Spleen (tissue), 11 donors: ENCODE measurements around the gene RNF13. TPM values are rescaled to one million over a fixed set of nuclear protein-coding genes. Genes with fewer than 3 reads are reported as not detected.
A peak's percentile ranks its signal among the peaks of the same experiment; 100 is the strongest.

ENCODE experiments used
- DNase-seq: peaks from one replicate; pipeline ENCODE4 v3.0.0-alpha.2; 2020
- H3K27ac ChIP-seq, 8 donors: fragments of 200-600 bp; sonication (generic) in 7 of 8; 1 replicate in 4 of 8; 2 replicates in 4 of 8; pipeline versions ENCODE4 v1.5.0 to v1.8.0; 2016 to 2021; ENCODE audit warnings: inconsistent platforms in 4 of 8, mild to moderate bottlenecking in 4 of 8, moderate library complexity in 1 of 8
- H3K27me3 ChIP-seq, 7 donors: fragments of 200-600 bp; sonication (generic) in 6 of 7; replicated peaks in 1 of 7; 1 replicate in 4 of 7; 2 replicates in 3 of 7; pipeline versions ENCODE4 v1.5.0 to v1.8.0; 2016 to 2021; ENCODE audit warnings: inconsistent platforms in 3 of 7, mild to moderate bottlenecking in 1 of 7
- H3K36me3 ChIP-seq, 6 donors: fragments of 200-600 bp; sonication (generic) in 5 of 6; 1 replicate in 4 of 6; 2 replicates in 2 of 6; pipeline versions ENCODE4 v1.5.0 to v1.8.0; 2016 to 2021; ENCODE audit warnings: inconsistent platforms in 2 of 6
- H3K4me1 ChIP-seq, 6 donors: fragments of 200-600 bp; sonication (generic) in 5 of 6; 1 replicate in 3 of 6; 2 replicates in 3 of 6; pipeline versions ENCODE4 v1.5.0 to v1.8.0; 2016 to 2021; ENCODE audit warnings: inconsistent platforms in 3 of 6
- H3K4me3 ChIP-seq, 8 donors: fragments of 200-600 bp; sonication (generic) in 7 of 8; 1 replicate in 4 of 8; 2 replicates in 4 of 8; pipeline versions ENCODE4 v1.5.0 to v1.8.0; 2016 to 2021; ENCODE audit warnings: inconsistent platforms in 4 of 8, mild to moderate bottlenecking in 4 of 8, moderate library complexity in 2 of 8
- H3K9me3 ChIP-seq, 8 donors: fragments of 200-600 bp; sonication (generic) in 7 of 8; 1 replicate in 4 of 8; 2 replicates in 4 of 8; pipeline versions ENCODE4 v1.5.0 to v1.8.0; 2016 to 2021; ENCODE audit warnings: inconsistent platforms in 4 of 8
- CTCF ChIP-seq, 11 experiments: fragments of 200-600 bp in 7 of 11; fragments of 450-650 bp in 4 of 11; sonication (generic) in 4 of 11; IDR thresholded peaks in 8 of 11; conservative IDR thresholded peaks in 3 of 11; 1 replicate in 7 of 11; 2 replicates in 4 of 11; pipeline versions ENCODE4 v1.4.0 to v1.8.0; 2016 to 2021; ENCODE audit warnings: antibody characterized with exemption in 11 of 11, inconsistent platforms in 4 of 11, mild to moderate bottlenecking in 1 of 11
- POLR2A ChIP-seq, 3 donors: fragments of 450-650 bp; IDR thresholded peaks; one replicate each; pipeline ENCODE4 v1.5.1; 2017; ENCODE audit warnings: antibody characterized with exemption in 3 of 3, mild to moderate bottlenecking in 1 of 3
- POLR2AphosphoS5 ChIP-seq, 3 donors: sonication (generic); formaldehyde crosslinking; IDR thresholded peaks; one replicate each; pipeline ENCODE4 v1.5.1; 2017; ENCODE audit warnings: antibody characterized with exemption in 3 of 3
- whole genome bisulfite sequencing, 5 donors: extraction: QIAGEN DNeasy Blood & Tissue Kit in 3 of 5; methylation state at CpG; one replicate each; pipeline versions ENCODE4 v1.1.5 to v1.1.7; 2013 to 2018; 5-methylcytosine and 5-hydroxymethylcytosine counted together
- intact Hi-C: fragments of 100-400 bp; cut with DNase I; formaldehyde crosslinking; loops from one replicate; pipeline ENCODE4 v1.15.0; 2023; ENCODE audit warnings: low total_unique reads
- polyA plus RNA-seq, 3 donors: library from polyadenylated mRNA; stranded (reverse); fragments of 200-250 nt; gene quantifications; one replicate each; pipeline ENCODE4 v1.2.1, GENCODE V29; 2013
- total RNA-seq, 7 donors: library from RNA; depleted of rRNA in 3 of 7; stranded (reverse); fragments of >200 nt in 3 of 7; fragmentation: NEBNext Ultra II Directional in 4 of 7; extraction: Animal tissue kit (Norgen Biotek cat#: 25700) in 4 of 7; gene quantifications; one replicate each; pipeline versions ENCODE4 v1.1.0 to v1.2.1, GENCODE V29; 2016 to 2021
- donor health status: healthy with polysubstance abuse.
- donor health status: DM: no; HTN: no; CAD: no; lungs with moderate emphysema.
- donor health status: DM: no; HTN: no; CAD: no.
- donor health status: Bipolar disorder and iron deficiency.
- donor health status: healthy.
- donor health status: DM: no; HTN: no; CAD: no.
- donor health status: DM: yes; HTN: yes; CAD: no.

RNF13 gene
- total and polyA plus RNA-seq, 10 donors, result 30.7 to 137 (median 111) TPM

GRCh38 chr3:149808209-149808829 lies 4.7 kb upstream of the RNF13 start:
- H3K36me3 ChIP-seq, result no peaks in the 10 kb centered on the region
- no peak overlapping the region for H3K27ac ChIP-seq
- intact Hi-C loops, result no loop called here
- TF ChIP-seq CTCF (IDR thresholded peaks at IDR 0.05 in 8 of 11, conservative IDR thresholded peaks at IDR 0.05 in 3 of 11) (peak; percentile 56 to 85 (median 75)), POLR2A (IDR thresholded peaks at IDR 0.05) (no peak), POLR2AphosphoS5 (IDR thresholded peaks at IDR 0.05) (peak in 1 of 3 donors; percentile 31)
- 27 to 36% (median 28%) methylated on average over 4 of the region's 4 CpGs for WGBS, 5 donors
- H3K4me3 ChIP-seq, result no peak overlapping the region
- H3K9me3 ChIP-seq, result no peaks in the 10 kb centered on the region
- peaks cover 0 to 3% (median 0%) of the 10 kb centered on the region in 7 donors for H3K27me3 ChIP-seq
- DNase-seq, result no peak
- H3K4me1 ChIP-seq, result peaks cover 0 to 22% (median 13%) of the 10 kb centered on the region in 6 donors

DNA sequence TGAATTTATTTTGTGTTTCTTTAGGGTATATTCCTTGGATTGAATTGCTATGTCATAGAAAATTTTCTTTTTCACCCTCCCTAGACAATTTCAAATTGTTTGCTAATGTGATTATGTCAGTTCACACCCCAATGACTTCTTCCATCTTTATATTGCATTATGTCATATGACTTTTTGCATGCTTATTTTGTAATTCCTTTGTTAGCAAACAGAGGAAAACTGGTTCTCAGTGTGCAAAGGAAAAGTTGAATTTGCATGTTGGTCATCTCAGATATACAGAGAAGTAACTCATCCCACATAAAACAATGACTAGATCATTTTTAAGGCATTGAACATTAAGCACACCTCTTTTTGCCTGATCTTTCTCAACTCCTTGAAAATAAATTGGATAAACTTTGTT lies 3.3 kb upstream of the RNF13 start:
- H3K4me3 ChIP-seq, result no peak overlapping the region
- no peaks in the 10 kb centered on the region for H3K9me3 ChIP-seq
- no peak for DNase-seq
- H3K27me3 ChIP-seq, result peaks cover 0 to 3% (median 0%) of the 10 kb centered on the region in 7 donors
- no peaks in the 10 kb centered on the region for H3K36me3 ChIP-seq
- H3K4me1 ChIP-seq, result peaks cover 6 to 33% (median 21%) of the 10 kb centered on the region in 6 donors
- intact Hi-C loops, result no loop called here
- H3K27ac ChIP-seq, result no peak overlapping the region
- TF ChIP-seq POLR2A (IDR thresholded peaks at IDR 0.05) (no peak), CTCF (IDR thresholded peaks at IDR 0.05 in 8 of 11, conservative IDR thresholded peaks at IDR 0.05 in 3 of 11) (no peak), POLR2AphosphoS5 (IDR thresholded peaks at IDR 0.05) (no peak)

DNA sequence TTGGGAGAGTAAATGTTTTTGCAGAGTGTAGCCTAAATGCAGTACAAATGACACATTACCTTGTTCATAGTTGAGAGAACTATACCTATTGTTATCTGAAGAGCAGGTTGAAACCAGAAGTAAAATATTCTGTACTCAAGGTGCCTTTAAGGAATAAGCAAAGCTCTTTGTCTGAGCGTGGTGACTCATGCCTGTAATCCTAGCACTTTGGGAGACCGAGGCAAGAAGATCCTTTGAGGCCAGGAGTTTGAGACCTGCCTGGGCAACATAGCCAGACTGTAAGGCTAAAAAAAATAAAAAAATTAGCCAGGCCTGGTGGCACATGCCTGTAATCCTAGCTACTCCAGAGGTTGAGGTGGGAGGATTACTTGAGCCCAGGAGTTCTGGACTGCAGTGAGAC lies 2.2 kb upstream of the RNF13 start:
- TF ChIP-seq POLR2AphosphoS5 (IDR thresholded peaks at IDR 0.05) (no peak), POLR2A (IDR thresholded peaks at IDR 0.05) (no peak), CTCF (IDR thresholded peaks at IDR 0.05 in 8 of 11, conservative IDR thresholded peaks at IDR 0.05 in 3 of 11) (no peak)
- H3K27me3 ChIP-seq, result peaks cover 0 to 3% (median 0%) of the 10 kb centered on the region in 7 donors
- no peak for DNase-seq
- no peaks in the 10 kb centered on the region for H3K9me3 ChIP-seq
- peaks cover 10 to 44% (median 33%) of the 10 kb centered on the region in 6 donors for H3K4me1 ChIP-seq
- no peak overlapping the region for H3K4me3 ChIP-seq
- intact Hi-C loops, result no loop called here
- H3K36me3 ChIP-seq, result no peaks in the 10 kb centered on the region
- WGBS, 5 donors, result 94 to 96% (median 95%) methylated on average over 2 of the region's 2 CpGs
- H3K27ac ChIP-seq, result no peak overlapping the region

GRCh38 chr3:149812165-149812605 lies 830 bp upstream of the RNF13 start:
- no peak for DNase-seq
- H3K4me3 ChIP-seq, result peak overlapping the region; percentile 66 to 93 (median 75)
- intact Hi-C loops, result no loop called here
- H3K36me3 ChIP-seq, result no peaks in the 10 kb centered on the region
- H3K27ac ChIP-seq, result peak overlapping the region; percentile 88 to 99 (median 98)
- 22 to 36% (median 33%) methylated on average over 13 of the region's 13 CpGs for WGBS, 5 donors
- TF ChIP-seq POLR2AphosphoS5 (IDR thresholded peaks at IDR 0.05), result no peak
- no peak for TF ChIP-seq CTCF (IDR thresholded peaks at IDR 0.05 in 8 of 11, conservative IDR thresholded peaks at IDR 0.05 in 3 of 11)
- TF ChIP-seq POLR2A (IDR thresholded peaks at IDR 0.05), result no peak
- peaks cover 0 to 3% (median 0%) of the 10 kb centered on the region in 7 donors for H3K27me3 ChIP-seq
- H3K9me3 ChIP-seq, result no peaks in the 10 kb centered on the region
- peaks cover 10 to 58% (median 46%) of the 10 kb centered on the region in 6 donors for H3K4me1 ChIP-seq
